ENCODE measurements around the gene USP35.
A peak's percentile ranks its signal among the peaks of the same experiment; 100 is the strongest.
"Not testable (repeated sequence)": the region's sequence is repeated elsewhere in the genome, so short reads cannot be mapped to it uniquely, and the experiment has no call there.

USP35 gene

GRCh38 chr11:78168539-78169477 is 19.9 kb upstream of the USP35 start:
- DNase-seq = no peak

GRCh38 chr11:78170413-78170812 is 18.3 kb upstream of the USP35 start:
- DNase-seq = no peak

- DNase-seq = no peak
Measured at GRCh38 chr11:78170874-78171549, 17.7 kb upstream of the USP35 start.

- DNase-seq = no peak
Measured at GRCh38 chr11:78171951-78172350, 16.8 kb upstream of the USP35 start.

- not testable (repeated sequence) for DNase-seq
Measured at GRCh38 chr11:78175862-78176261, 12.9 kb upstream of the USP35 start.

- DNase-seq = no peak
Measured at GRCh38 chr11:78176605-78177141, 12.0 kb upstream of the USP35 start.

GRCh38 chr11:78177216-78177615 is 11.5 kb upstream of the USP35 start:
- DNase-seq = no peak

- no peak for DNase-seq
Measured at GRCh38 chr11:78179459-78180071, 9.2 kb upstream of the USP35 start.

GRCh38 chr11:78180751-78181150 is 8.0 kb upstream of the USP35 start:
- no peak for DNase-seq

GRCh38 chr11:78181185-78181584 is 7.5 kb upstream of the USP35 start:
- DNase-seq = no peak

- peak in 1 of 4 experiments; percentile 67 for DNase-seq
Measured at GRCh38 chr11:78187366-78188285, 1.1 kb upstream of the USP35 start.

- DNase-seq = no peak
Measured at GRCh38 chr11:78189174-78189724, 530 bp downstream of the USP35 start.

GRCh38 chr11:78189851-78190250 is 1.1 kb downstream of the USP35 start:
- DNase-seq = no peak

GRCh38 chr11:78190374-78190773 is 1.7 kb downstream of the USP35 start:
- no peak for DNase-seq

GRCh38 chr11:78190871-78191538 is 2.3 kb downstream of the USP35 start:
- no peak for DNase-seq

- no peak for DNase-seq
Measured at GRCh38 chr11:78192223-78192719, 3.6 kb downstream of the USP35 start.

- no peak for DNase-seq
Measured at GRCh38 chr11:78192911-78193351, 4.2 kb downstream of the USP35 start.

- no peak for DNase-seq
Measured at GRCh38 chr11:78193806-78194205, 5.1 kb downstream of the USP35 start.

GRCh38 chr11:78194490-78194889 is 5.8 kb downstream of the USP35 start:
- DNase-seq = no peak

- no peak for DNase-seq
Measured at GRCh38 chr11:78195917-78196560, 7.3 kb downstream of the USP35 start.

Data from activated naive CD4-positive, alpha-beta T cell (primary cell).